Ovary (tissue), 3 donors: ENCODE measurements around the gene PPM1H.
"Not testable (repeated sequence)": the region's sequence is repeated elsewhere in the genome, so short reads cannot be mapped to it uniquely, and the experiment has no call there.

Experiments used
- CTCF ChIP-seq, 3 donors: fragments of 450-650 bp in 2 of 3; fragments of 200-600 bp in 1 of 3; IDR thresholded peaks; one replicate each; pipeline versions ENCODE4 v1.5.1 to v1.8.0; 2016 to 2022; ENCODE audit warnings: antibody characterized with exemption in 3 of 3, mild to moderate bottlenecking in 1 of 3
- EP300 ChIP-seq: sonication (generic); formaldehyde crosslinking; IDR thresholded peaks from one replicate; pipeline ENCODE4 v1.6.1; 2017; ENCODE audit warnings: antibody characterized with exemption
- POLR2A ChIP-seq: fragments of 450-650 bp; IDR thresholded peaks from one replicate; pipeline ENCODE4 v1.6.1; 2017; ENCODE audit warnings: antibody characterized with exemption, mild to moderate bottlenecking, moderate library complexity
- donor health status: DM: no; HTN: no; CAD: no.

GRCh38 chr12:62760341-62760740 lies 174.6 kb downstream of the PPM1H start:
- TF ChIP-seq CTCF (IDR thresholded peaks at IDR 0.05); POLR2A; EP300: not testable (repeated sequence)
